ENCODE results near the gene RETREG1.
"Not testable (repeated sequence)": the region's sequence is repeated elsewhere in the genome, so short reads cannot be mapped to it uniquely, and the experiment has no call there.

Gene RETREG1, protein sequence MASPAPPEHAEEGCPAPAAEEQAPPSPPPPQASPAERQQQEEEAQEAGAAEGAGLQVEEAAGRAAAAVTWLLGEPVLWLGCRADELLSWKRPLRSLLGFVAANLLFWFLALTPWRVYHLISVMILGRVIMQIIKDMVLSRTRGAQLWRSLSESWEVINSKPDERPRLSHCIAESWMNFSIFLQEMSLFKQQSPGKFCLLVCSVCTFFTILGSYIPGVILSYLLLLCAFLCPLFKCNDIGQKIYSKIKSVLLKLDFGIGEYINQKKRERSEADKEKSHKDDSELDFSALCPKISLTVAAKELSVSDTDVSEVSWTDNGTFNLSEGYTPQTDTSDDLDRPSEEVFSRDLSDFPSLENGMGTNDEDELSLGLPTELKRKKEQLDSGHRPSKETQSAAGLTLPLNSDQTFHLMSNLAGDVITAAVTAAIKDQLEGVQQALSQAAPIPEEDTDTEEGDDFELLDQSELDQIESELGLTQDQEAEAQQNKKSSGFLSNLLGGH

GRCh38 chr5:16616536-16617273 lies at the start of gene RETREG1:
TSS of gene RETREG1 (minus strand) at chr5:16616997. CDS start at chr5:16616971, 26 bp downstream.
- peak; percentile 65 to 76 for DNase-seq (ENCODE audit: low read depth in 1 of 2, low spot score in 1 of 2)

DNA sequence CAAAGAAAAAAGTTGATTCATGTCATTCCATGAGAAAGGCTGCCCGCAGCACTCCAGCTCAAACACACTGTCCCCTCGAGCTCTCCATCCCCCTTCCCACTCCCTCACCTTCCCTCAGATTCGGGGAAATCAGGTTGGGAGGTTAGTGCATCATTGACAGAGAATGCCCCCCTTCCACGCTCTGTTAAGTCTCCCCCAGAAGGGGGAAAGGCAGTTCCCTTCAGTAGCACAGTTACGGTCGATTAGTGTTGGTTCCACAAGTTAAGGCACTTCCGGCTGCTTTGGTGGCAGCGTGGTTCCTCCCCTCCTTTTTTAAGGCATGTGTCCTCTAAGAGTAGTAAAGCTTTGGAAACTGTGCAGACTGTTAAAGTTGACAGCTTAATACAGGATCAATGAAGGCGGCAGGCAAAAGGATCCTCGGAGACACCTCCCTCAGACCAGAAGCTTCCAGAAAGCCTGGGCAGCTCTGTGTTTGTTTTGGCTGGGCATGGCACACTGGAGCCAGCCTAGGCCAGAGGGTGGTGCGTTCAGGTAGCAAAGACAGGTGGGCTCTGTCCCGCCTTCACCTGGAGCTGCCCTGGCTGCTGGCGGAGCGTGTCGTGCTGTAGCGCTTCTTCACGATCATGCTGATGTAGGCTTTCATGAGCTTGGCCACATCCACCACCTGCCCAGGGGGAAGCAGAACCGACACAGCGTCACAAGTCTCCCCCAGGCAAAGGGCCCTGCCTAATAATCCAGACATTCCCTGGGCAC lies 49.5 kb upstream of the RETREG1 start:
- DNase-seq (ENCODE audit: low read depth in 1 of 2, low spot score in 1 of 2), result no peak

DNA sequence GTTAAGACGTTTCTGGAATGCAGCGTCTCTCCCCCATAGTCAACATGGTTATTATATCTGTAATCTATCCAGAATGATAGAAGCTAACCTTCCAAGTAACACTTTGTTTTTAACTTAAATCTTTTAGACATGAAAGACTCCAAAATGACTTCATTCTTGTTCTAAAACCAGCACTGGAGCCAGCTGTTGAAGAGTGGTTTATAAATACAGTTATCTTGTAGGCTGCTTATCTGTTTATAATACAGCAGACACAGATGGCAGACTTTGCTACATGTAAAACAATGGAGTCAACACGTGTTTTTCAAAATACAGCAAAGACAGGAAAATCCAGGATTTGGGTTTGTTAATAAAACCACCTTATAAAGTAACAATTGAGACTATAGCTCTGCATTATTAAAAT lies 48.8 kb upstream of the RETREG1 start:
- no peak for DNase-seq (ENCODE audit: low read depth in 1 of 2, low spot score in 1 of 2)

DNA sequence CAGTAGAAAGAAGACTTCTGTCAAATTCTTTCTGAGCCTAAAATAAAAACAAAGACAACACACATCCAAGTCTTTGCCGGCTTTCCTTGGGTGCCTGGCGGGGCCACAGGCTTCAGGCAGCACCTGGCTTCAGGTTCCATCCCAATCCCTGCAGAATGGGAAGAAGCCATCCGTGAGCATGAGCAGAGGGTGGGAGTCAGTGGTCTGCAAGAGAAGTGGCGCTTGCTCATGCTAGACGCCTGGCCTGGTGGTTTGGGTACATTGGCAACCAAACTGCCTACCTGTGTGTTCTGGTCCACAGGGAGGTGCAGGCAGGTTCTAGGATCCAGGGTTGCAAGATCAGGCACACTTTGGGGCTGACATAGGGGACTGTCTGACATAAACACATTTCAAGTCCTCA lies 47.6 kb upstream of the RETREG1 start:
- no peak for DNase-seq (ENCODE audit: low read depth in 1 of 2, low spot score in 1 of 2)

DNA sequence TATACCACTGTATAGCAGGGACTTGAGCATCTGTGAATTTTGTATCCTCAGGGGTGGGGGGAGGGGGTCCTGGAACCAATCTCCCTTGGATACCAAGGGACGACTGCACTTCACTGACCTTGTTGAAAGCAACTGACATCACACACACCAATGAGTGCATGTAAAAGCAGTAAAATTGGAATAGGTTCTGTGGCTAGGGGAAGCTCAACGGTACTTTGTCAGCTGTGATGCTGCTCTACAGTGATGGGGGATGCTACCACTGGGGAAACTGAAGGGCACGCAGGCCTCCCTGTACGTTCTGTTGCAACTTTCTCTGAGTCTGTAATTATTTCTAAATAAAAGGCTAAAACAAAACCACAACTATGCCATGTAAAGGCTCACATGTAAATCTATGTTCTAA lies 47.0 kb upstream of the RETREG1 start:
- DNase-seq (ENCODE audit: low read depth in 1 of 2, low spot score in 1 of 2), result no peak

DNA sequence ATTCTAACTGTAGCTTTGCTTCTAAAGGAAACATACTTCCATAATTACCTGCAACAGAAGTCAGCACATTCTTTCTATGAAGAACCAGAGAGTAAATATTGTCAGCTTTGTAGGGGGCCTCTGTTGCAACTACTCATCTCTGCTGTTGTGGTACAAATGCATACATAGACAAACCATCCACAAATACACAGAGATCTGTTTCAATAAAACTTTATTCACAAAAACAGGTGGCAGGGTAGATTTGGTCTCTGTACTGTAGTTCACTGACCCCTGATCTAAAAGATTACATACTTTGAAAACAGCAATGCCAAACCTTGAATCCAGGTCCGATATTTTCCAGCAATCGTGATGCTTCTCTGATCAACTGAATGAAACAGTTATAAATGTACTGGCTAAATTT lies 44.9 kb upstream of the RETREG1 start:
- DNase-seq (ENCODE audit: low read depth in 1 of 2, low spot score in 1 of 2), result no peak

- no peak for DNase-seq (ENCODE audit: low read depth in 1 of 2, low spot score in 1 of 2)
Measured at GRCh38 chr5:16660982-16661381, 44.2 kb upstream of the RETREG1 start.

DNA sequence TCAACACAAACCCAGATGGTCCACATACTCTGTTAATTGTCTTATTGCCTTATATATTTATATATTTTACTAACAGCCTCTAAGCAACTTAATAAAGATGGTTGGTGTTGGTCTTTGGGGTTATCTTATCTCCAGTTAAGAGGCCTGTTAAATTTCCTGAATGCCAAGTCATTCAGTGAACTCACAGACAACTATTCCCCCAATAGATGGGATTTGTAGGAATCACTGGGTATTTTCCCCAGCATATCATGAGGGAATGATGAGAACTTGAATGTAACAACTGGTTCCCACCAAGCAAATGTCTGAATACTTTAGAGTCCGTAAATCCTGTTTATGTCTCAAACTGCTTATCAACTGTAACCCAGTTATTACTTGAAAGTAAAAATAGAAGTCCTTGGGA lies 42.7 kb upstream of the RETREG1 start:
- DNase-seq (ENCODE audit: low read depth in 1 of 2, low spot score in 1 of 2), result no peak

GRCh38 chr5:16656561-16657191 lies 39.9 kb upstream of the RETREG1 start:
- DNase-seq (ENCODE audit: low read depth in 1 of 2, low spot score in 1 of 2), result no peak

DNA sequence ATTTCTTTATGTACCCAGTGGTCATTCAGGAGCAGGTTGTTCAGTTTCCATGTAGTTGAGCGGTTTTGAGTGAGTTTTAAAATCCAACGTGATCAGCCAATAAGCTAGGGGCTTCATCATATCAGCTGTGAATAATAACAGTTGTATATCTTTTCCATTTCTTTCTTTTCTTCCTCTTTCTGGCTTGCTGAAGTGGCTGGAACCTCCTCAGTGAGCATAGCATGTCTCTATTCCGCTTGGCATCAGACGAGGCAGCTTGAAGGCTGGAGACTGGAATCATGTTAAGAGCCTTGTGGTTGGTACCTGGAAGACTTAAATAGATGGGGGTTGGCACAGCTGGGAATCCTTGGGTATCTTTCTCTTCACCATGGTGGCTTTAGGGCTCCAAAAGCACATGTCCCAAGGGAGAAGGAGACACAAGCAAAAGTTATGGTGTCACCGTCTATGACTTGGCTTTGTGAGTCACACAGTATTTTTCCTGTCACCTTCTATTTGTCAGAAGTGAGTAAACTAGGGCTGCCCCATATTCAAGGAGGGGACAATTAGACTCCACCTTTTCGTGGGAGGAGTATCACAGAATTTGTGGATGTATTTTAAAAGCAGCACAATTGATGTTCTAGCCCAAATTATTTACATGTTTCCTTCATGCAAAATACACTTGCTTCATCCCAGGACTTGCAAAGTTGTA lies 38.0 kb upstream of the RETREG1 start:
- no peak for DNase-seq (ENCODE audit: low read depth in 1 of 2, low spot score in 1 of 2)

DNA sequence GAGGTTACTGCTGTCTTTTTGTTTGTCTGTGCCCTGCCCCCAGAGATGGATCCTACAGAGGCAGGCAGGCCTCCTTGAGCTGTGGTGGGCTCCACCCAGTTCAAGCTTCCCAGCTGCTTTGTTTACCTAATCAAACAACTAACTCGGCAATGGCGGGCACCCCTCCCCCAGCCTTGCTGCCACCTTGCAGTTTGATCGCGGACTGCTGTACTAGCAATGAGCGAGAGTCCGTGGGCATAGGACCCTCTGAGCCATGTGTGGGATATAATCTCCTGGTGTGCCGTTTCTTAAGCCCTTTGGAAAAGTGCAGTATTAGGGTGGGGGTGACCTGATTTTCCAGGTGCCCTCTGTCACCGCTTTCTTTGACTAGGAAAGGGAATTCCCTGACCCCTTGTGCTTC lies 31.9 kb upstream of the RETREG1 start:
- DNase-seq (ENCODE audit: low read depth in 1 of 2, low spot score in 1 of 2), result not testable (repeated sequence)

GRCh38 chr5:16644301-16644889 lies 27.6 kb upstream of the RETREG1 start:
- DNase-seq (ENCODE audit: low read depth in 1 of 2, low spot score in 1 of 2), result no peak

DNA sequence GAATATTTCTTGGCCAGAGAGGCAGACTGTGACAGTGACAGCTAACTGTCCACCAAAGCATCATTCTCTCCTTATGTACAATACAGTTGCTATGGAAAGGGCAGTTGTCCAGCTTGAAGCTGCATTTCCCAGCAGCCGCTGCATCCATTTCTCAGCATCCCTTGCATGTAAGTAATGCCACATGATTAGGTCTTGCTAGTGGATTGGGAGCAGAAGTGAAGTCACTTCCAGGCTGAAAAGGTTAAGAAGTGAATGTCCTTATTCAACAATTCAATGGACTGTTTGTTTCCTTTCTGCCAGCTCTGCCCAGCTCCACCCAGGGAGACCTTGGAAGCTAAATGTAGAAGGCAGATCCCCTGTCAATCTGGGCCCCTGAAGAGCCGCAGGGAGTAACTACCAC lies 26.1 kb upstream of the RETREG1 start:
- no peak for DNase-seq (ENCODE audit: low read depth in 1 of 2, low spot score in 1 of 2)

DNA sequence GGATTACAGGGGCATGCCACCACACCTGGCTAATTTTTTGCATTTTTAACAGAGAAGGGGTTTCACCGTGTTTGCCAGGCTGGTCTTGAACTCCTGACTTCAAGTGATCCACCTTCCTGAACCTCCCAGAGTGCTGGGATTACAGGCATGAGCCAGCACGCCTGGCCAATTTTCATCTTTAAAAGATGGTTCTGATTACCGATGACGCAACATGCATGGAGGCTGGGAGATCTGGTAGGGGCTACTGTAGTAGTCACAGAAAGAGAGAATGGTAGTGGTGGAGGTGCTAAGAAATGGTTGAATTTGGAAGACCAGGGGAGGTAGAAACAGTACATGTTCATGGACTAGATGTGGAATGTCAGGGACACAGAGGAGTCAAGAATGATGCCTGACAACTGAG lies 22.4 kb upstream of the RETREG1 start:
- DNase-seq (ENCODE audit: low read depth in 1 of 2, low spot score in 1 of 2), result no peak

DNA sequence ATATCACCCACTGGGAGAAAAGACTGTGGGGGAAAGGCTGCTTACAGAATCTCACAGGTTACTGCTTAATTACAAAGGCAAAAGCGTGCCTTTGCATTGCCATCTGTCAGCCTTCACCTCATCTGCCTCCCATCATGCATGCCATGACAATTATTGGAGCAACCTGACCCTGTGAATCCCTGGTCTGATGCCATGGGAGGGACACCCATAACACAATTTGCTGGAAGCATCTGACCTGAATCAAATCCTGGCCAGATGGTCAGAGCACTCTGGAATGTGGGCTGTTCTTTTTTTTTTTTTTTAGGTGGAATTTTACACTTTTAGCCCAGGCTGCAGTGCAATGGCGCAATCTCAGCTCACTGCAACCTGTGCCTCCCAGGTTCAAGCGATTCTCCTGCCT lies 11.6 kb upstream of the RETREG1 start:
- DNase-seq (ENCODE audit: low read depth in 1 of 2, low spot score in 1 of 2), result no peak

GRCh38 chr5:16626696-16627264 lies 10.0 kb upstream of the RETREG1 start:
- no peak for DNase-seq (ENCODE audit: low read depth in 1 of 2, low spot score in 1 of 2)

DNA sequence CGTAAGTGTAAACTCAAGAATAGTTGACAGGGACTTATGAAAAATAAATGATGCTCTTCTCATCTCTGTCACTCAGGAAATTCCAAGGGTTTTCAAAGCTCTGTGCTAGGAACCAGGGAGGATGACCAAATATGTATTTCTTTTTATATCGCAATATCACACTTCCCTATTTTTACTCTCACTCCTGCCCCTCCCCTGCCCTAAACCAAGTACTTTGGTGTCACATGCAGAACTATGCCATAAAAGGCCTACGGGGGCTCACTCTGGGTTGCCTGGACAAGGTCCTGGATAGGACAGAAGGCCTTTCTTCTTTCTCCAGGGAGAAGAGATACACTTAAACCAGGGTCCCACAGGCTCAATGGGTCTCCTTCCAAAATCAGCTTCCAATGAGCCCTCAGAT lies 8.3 kb upstream of the RETREG1 start:
- no peak for DNase-seq (ENCODE audit: low read depth in 1 of 2, low spot score in 1 of 2)

DNA sequence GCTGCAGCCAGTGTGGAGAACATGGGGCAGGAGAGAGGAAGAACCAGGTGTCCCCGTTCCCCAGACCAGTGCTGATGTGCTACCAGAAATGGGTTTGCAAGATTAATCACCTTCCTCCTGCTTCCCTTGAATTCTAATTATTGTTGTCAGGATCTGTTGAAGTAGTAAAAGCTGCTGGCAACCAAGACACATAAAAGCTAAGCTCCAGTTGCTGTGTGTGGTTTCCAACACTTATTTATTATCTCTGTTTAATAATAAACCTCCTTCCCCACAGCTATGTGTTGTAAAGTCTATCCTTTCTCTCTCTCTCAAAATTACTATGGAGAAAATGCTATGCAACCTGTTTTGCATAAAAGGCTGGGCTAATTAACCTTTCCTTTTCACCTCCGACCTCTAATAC lies 2.3 kb upstream of the RETREG1 start:
- DNase-seq (ENCODE audit: low read depth in 1 of 2, low spot score in 1 of 2), result no peak

GRCh38 chr5:16618138-16618897 lies 1.5 kb upstream of the RETREG1 start:
- DNase-seq (ENCODE audit: low read depth in 1 of 2, low spot score in 1 of 2), result no peak
